ENCODE results near the gene ZNF485.

DNA sequence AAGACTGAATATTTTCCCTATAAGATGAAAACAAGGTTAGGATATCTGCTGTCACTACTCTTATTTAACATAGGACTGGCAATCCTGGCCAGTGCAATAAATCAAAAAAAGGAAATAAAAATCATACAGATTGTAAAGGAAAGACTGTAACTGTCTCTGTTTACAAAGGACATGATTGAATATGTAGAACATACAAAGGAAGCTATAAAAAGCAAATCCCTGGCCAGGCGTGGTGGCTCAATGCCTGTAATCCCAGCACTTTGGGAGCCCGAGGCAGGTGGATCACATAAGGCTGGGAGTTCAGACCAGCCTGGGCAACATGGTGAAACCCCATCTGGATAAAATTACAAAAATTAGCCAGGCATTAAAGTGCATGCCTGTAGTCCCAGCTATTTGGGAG is 15.8 kb downstream of the ZNF485 start:
- TF ChIP-seq, protein P1, sequence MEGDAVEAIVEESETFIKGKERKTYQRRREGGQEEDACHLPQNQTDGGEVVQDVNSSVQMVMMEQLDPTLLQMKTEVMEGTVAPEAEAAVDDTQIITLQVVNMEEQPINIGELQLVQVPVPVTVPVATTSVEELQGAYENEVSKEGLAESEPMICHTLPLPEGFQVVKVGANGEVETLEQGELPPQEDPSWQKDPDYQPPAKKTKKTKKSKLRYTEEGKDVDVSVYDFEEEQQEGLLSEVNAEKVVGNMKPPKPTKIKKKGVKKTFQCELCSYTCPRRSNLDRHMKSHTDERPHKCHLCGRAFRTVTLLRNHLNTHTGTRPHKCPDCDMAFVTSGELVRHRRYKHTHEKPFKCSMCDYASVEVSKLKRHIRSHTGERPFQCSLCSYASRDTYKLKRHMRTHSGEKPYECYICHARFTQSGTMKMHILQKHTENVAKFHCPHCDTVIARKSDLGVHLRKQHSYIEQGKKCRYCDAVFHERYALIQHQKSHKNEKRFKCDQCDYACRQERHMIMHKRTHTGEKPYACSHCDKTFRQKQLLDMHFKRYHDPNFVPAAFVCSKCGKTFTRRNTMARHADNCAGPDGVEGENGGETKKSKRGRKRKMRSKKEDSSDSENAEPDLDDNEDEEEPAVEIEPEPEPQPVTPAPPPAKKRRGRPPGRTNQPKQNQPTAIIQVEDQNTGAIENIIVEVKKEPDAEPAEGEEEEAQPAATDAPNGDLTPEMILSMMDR (conservative IDR thresholded peaks at IDR 0.05), result no peak
- no peak for TF ChIP-seq ZFX (IDR thresholded peaks at IDR 0.05)

Measured in C4-2B (cell line).